ENCODE results near the gene CREB3L2.
A peak's percentile ranks its signal among the peaks of the same experiment; 100 is the strongest.
"Not testable (repeated sequence)": the region's sequence is repeated elsewhere in the genome, so short reads cannot be mapped to it uniquely, and the experiment has no call there.

Gene CREB3L2

GRCh38 chr7:138001529-138002095, at the start of gene CREB3L2:
TSS of gene CREB3L2 (minus strand) at chr7:138002086. CDS start at chr7:138001705, 381 bp downstream.
- CTCF ChIA-PET, result interaction anchor here (0.8 to 11.4 kb wide), 11 partner anchors 8 to 751 kb away, joined by 3 to 266 read pairs (median 5); no protein-coding TSS in a partner anchor
- Mint-ChIP-seq H3K36me3 (peaks cover 13% of the 10 kb centered on the region), H3K27ac (peak within 1 kb of the TSS; percentile 95), H3K9me3 (no peaks in the 10 kb centered on the region), H3K4me1 (peaks cover 49% of the 10 kb centered on the region), H3K4me3 (peak within 1 kb of the TSS; percentile 93), H3K27me3 (peaks cover 3% of the 10 kb centered on the region)
- DNase-seq, result peak; percentile 81

GRCh38 chr7:138049505-138050116, 47.7 kb upstream of the CREB3L2 start:
- Mint-ChIP-seq H3K4me3 (no peak overlapping the region), H3K36me3 (no peaks in the 10 kb centered on the region), H3K27me3 (peaks cover 4% of the 10 kb centered on the region), H3K27ac (no peak overlapping the region), H3K4me1 (no peaks in the 10 kb centered on the region), H3K9me3 (peaks cover 8% of the 10 kb centered on the region)
- CTCF ChIA-PET, result no interaction called here
- no peak for DNase-seq

GRCh38 chr7:138047907-138048306, 46.0 kb upstream of the CREB3L2 start:
- Mint-ChIP-seq H3K9me3 (peaks cover 8% of the 10 kb centered on the region), H3K4me1 (no peaks in the 10 kb centered on the region), H3K27ac (no peak overlapping the region), H3K36me3 (no peaks in the 10 kb centered on the region), H3K27me3 (peaks cover 9% of the 10 kb centered on the region), H3K4me3 (no peak overlapping the region)
- no peak for DNase-seq
- CTCF ChIA-PET, result no interaction called here

- no peaks in the 10 kb centered on the region for H3K4me1 Mint-ChIP-seq
- CTCF ChIA-PET, result no interaction called here
- no peak overlapping the region for H3K27ac Mint-ChIP-seq
- H3K4me3 Mint-ChIP-seq, result no peak overlapping the region
- H3K27me3 Mint-ChIP-seq, result peaks cover 9% of the 10 kb centered on the region
- H3K9me3 Mint-ChIP-seq, result no peaks in the 10 kb centered on the region
- DNase-seq, result no peak
- no peaks in the 10 kb centered on the region for H3K36me3 Mint-ChIP-seq
These were observed 43.0 kb upstream of the CREB3L2 start for GRCh38 chr7:138044897-138045296.

GRCh38 chr7:138040063-138040462, 38.2 kb upstream of the CREB3L2 start:
- H3K4me1 Mint-ChIP-seq, CTCF ChIA-PET, H3K4me3 Mint-ChIP-seq, H3K27ac Mint-ChIP-seq, H3K36me3 Mint-ChIP-seq, DNase-seq, H3K9me3 Mint-ChIP-seq: not testable (repeated sequence)
- H3K27me3 Mint-ChIP-seq, result peaks cover 10% of the 10 kb centered on the region

- DNase-seq, result no peak
- Mint-ChIP-seq H3K36me3 (peaks cover 4% of the 10 kb centered on the region), H3K27me3 (peaks cover 8% of the 10 kb centered on the region), H3K4me1 (no peaks in the 10 kb centered on the region), H3K27ac (no peak overlapping the region), H3K9me3 (peaks cover 13% of the 10 kb centered on the region), H3K4me3 (no peak overlapping the region)
- CTCF ChIA-PET, result no interaction called here
These were observed 34.2 kb upstream of the CREB3L2 start for GRCh38 chr7:138036135-138036534.

- CTCF ChIA-PET, result no interaction called here
- no peaks in the 10 kb centered on the region for H3K4me1 Mint-ChIP-seq
These were observed 31.4 kb upstream of the CREB3L2 start for GRCh38 chr7:138033241-138033640.

GRCh38 chr7:138032770-138033169, 30.9 kb upstream of the CREB3L2 start:
- Mint-ChIP-seq H3K4me3 (no peak overlapping the region), H3K9me3 (peaks cover 10% of the 10 kb centered on the region), H3K4me1 (no peaks in the 10 kb centered on the region), H3K27ac (no peak overlapping the region), H3K36me3 (peaks cover 4% of the 10 kb centered on the region), H3K27me3 (peaks cover 9% of the 10 kb centered on the region)
- CTCF ChIA-PET, result interaction anchor here (0.8 kb wide), 1 partner anchor 25 kb away, joined by 4 read pairs; no protein-coding TSS in a partner anchor
- no peak for DNase-seq

More at GRCh38 chr7:138033241-138033640, 31.4 kb upstream of the CREB3L2 start:
- no peak for DNase-seq
- H3K27me3 Mint-ChIP-seq, result peaks cover 9% of the 10 kb centered on the region
- H3K27ac Mint-ChIP-seq, result no peak overlapping the region
- no peak overlapping the region for H3K4me3 Mint-ChIP-seq
- peaks cover 10% of the 10 kb centered on the region for H3K9me3 Mint-ChIP-seq
- peaks cover 4% of the 10 kb centered on the region for H3K36me3 Mint-ChIP-seq

GRCh38 chr7:138032186-138032585, 30.3 kb upstream of the CREB3L2 start:
- peaks cover 4% of the 10 kb centered on the region for H3K36me3 Mint-ChIP-seq
- H3K27ac Mint-ChIP-seq, result no peak overlapping the region
- no peak overlapping the region for H3K4me3 Mint-ChIP-seq
- H3K9me3 Mint-ChIP-seq, result peaks cover 10% of the 10 kb centered on the region
- CTCF ChIA-PET, result interaction anchor here (0.8 kb wide), 1 partner anchor 25 kb away, joined by 4 read pairs; no protein-coding TSS in a partner anchor
- DNase-seq, result no peak
- H3K27me3 Mint-ChIP-seq, result peaks cover 9% of the 10 kb centered on the region
- H3K4me1 Mint-ChIP-seq, result no peaks in the 10 kb centered on the region

- Mint-ChIP-seq H3K36me3 (no peaks in the 10 kb centered on the region), H3K4me1 (no peaks in the 10 kb centered on the region), H3K27ac (no peak overlapping the region), H3K27me3 (peaks cover 9% of the 10 kb centered on the region), H3K9me3 (peaks cover 9% of the 10 kb centered on the region), H3K4me3 (no peak overlapping the region)
- CTCF ChIA-PET, result no interaction called here
- no peak for DNase-seq
These were observed 28.9 kb upstream of the CREB3L2 start for GRCh38 chr7:138030679-138031351.

- CTCF ChIA-PET, result no interaction called here
- DNase-seq, result no peak
These were observed 28.1 kb upstream of the CREB3L2 start for GRCh38 chr7:138029941-138030340.

GRCh38 chr7:138029126-138029525, 27.2 kb upstream of the CREB3L2 start:
- Mint-ChIP-seq H3K4me1 (peaks cover 5% of the 10 kb centered on the region), H3K27ac (no peak overlapping the region), H3K27me3 (peaks cover 9% of the 10 kb centered on the region), H3K9me3 (peaks cover 9% of the 10 kb centered on the region), H3K4me3 (no peak overlapping the region), H3K36me3 (peaks cover 5% of the 10 kb centered on the region)
- CTCF ChIA-PET, result no interaction called here
- no peak for DNase-seq

More at GRCh38 chr7:138029941-138030340, 28.1 kb upstream of the CREB3L2 start:
- Mint-ChIP-seq H3K27me3 (peaks cover 9% of the 10 kb centered on the region), H3K9me3 (peaks cover 9% of the 10 kb centered on the region), H3K27ac (no peak overlapping the region), H3K36me3 (peaks cover 4% of the 10 kb centered on the region), H3K4me1 (peaks cover 2% of the 10 kb centered on the region), H3K4me3 (no peak overlapping the region)

- H3K4me3 Mint-ChIP-seq, result no peak overlapping the region
- no peak overlapping the region for H3K27ac Mint-ChIP-seq
- CTCF ChIA-PET, result interaction anchor here (1.0 kb wide), 1 partner anchor 9 kb away, joined by 3 read pairs; no protein-coding TSS in a partner anchor
- H3K9me3 Mint-ChIP-seq, result peaks cover 11% of the 10 kb centered on the region
- peaks cover 9% of the 10 kb centered on the region for H3K27me3 Mint-ChIP-seq
- H3K4me1 Mint-ChIP-seq, result peaks cover 11% of the 10 kb centered on the region
- H3K36me3 Mint-ChIP-seq, result peaks cover 5% of the 10 kb centered on the region
- DNase-seq, result no peak
These were observed 25.2 kb upstream of the CREB3L2 start for GRCh38 chr7:138027100-138027499.

- Mint-ChIP-seq H3K27me3 (peaks cover 2% of the 10 kb centered on the region), H3K9me3 (peaks cover 11% of the 10 kb centered on the region), H3K36me3 (peaks cover 5% of the 10 kb centered on the region), H3K27ac (no peak overlapping the region), H3K4me1 (peaks cover 11% of the 10 kb centered on the region), H3K4me3 (no peak overlapping the region)
- CTCF ChIA-PET, result interaction anchor here (0.8 to 2.0 kb wide), 2 partner anchors 23 to 126 kb away, joined by 3 to 8 read pairs; partner anchors contain the start of gene CREB3L2
- no peak for DNase-seq
These were observed 23.6 kb upstream of the CREB3L2 start for GRCh38 chr7:138025215-138026186.
